B cell (primary cell): Measurements from ENCODE around the gene KCNJ10. TPM values are rescaled to one million over a fixed set of nuclear protein-coding genes. Genes with fewer than 3 reads are reported as not detected.
"Not testable (repeated sequence)": the region's sequence is repeated elsewhere in the genome, so short reads cannot be mapped to it uniquely, and the experiment has no call there.

ENCODE experiments used
- ATAC-seq: fragments of 200-7000 bp; cut with Tn5 transposase; one replicate; pipeline ENCODE4 v1.10.0; 2021; ENCODE audit warnings: low read depth, mild to moderate bottlenecking, moderate number of reproducible peaks, moderate library complexity
- CTCF ChIA-PET: fragments of 350-600 bp; sonication (Branson Sonifier 250); formaldehyde crosslinking; loops from one replicate; lab custom pipeline; 2021; ENCODE audit warnings: antibody characterized with exemption, inconsistent platforms; lab: Charles Lee
- POLR2A ChIA-PET: fragments of 350-600 bp; sonication (Branson Sonifier 250); formaldehyde crosslinking; loops from one replicate; lab custom pipeline; 2021; ENCODE audit warnings: antibody characterized with exemption; lab: Charles Lee
- DNase-seq: peaks from one replicate; pipeline ENCODE4 v3.0.0; 2013
- H2AFZ ChIP-seq: 2 replicates; pipeline ENCODE4 v1.6.1; 2012; ENCODE audit warnings: mild to moderate bottlenecking, low read depth, low read length; ENCODE audit not compliant: insufficient read depth, poor library complexity, severe bottlenecking
- H3K27ac ChIP-seq, 2 donors: 1 replicate in 1 of 2; 2 replicates in 1 of 2; pipeline ENCODE4 v1.5.1; 2012 to 2013; ENCODE audit warnings: low read length in 2 of 2, mild to moderate bottlenecking in 2 of 2, moderate library complexity in 1 of 2
- H3K27me3 ChIP-seq, 4 experiments: fragments of 200-600 bp in 1 of 4; sonication (generic) in 1 of 4; replicated peaks in 1 of 4; 1 replicate in 2 of 4; 2 replicates in 2 of 4; pipeline versions ENCODE4 v1.6.1 to v1.7.0; 2013 to 2016; ENCODE audit warnings: low read length in 3 of 4, mild to moderate bottlenecking in 2 of 4, mixed read lengths in 1 of 4, moderate library complexity in 1 of 4; ENCODE audit not compliant: insufficient read depth in 4 of 4, control insufficient read depth in 3 of 4; ENCODE audit errors: control extremely low read depth in 1 of 4
- H3K36me3 ChIP-seq, 2 experiments: replicated peaks in 1 of 2; 1 replicate in 1 of 2; 2 replicates in 1 of 2; pipeline versions ENCODE4 v1.6.1 to v1.7.1; 2013; ENCODE audit warnings: low read length in 1 of 2; ENCODE audit not compliant: insufficient read depth in 2 of 2, control insufficient read depth in 1 of 2; ENCODE audit errors: control extremely low read depth in 1 of 2, extremely low read depth in 1 of 2
- H3K4me1 ChIP-seq, 2 donors: fragments of 200-600 bp in 1 of 2; sonication (generic) in 1 of 2; 1 replicate in 1 of 2; 2 replicates in 1 of 2; pipeline versions ENCODE4 v1.5.1 to v1.6.1; 2013 to 2017; ENCODE audit warnings: low read length in 2 of 2; ENCODE audit not compliant: control insufficient read depth in 2 of 2, insufficient read depth in 2 of 2
- H3K4me2 ChIP-seq: replicated peaks from 2 replicates; pipeline ENCODE3; 2012; ENCODE audit warnings: mild to moderate bottlenecking, low read depth, low read length; ENCODE audit not compliant: poor library complexity, severe bottlenecking
- H3K4me3 ChIP-seq, 5 experiments: fragments of 200-600 bp in 1 of 5; sonication (generic) in 1 of 5; 1 replicate in 3 of 5; 2 replicates in 2 of 5; pipeline versions ENCODE4 v1.5.1 to v1.7.0; 2011 to 2016; ENCODE audit warnings: low read length in 4 of 5, mild to moderate bottlenecking in 4 of 5, low read depth in 2 of 5, control low read depth in 1 of 5, moderate library complexity in 1 of 5; ENCODE audit not compliant: insufficient read depth in 1 of 5; ENCODE audit errors: control extremely low read depth in 1 of 5, extremely low read depth in 1 of 5
- H3K79me2 ChIP-seq: fragments of 200-600 bp; sonication (generic); one replicate; pipeline ENCODE4 v1.6.0; 2016; ENCODE audit warnings: low read length; ENCODE audit not compliant: control insufficient read depth, insufficient read depth
- H3K9ac ChIP-seq: fragments of 200-600 bp; sonication (generic); 2 replicates; pipeline ENCODE4 v1.6.1; 2017; ENCODE audit warnings: mild to moderate bottlenecking, low read length, moderate library complexity
- H3K9me3 ChIP-seq, 3 donors: one replicate each; pipeline versions ENCODE4 v1.6.1 to v1.7.1; 2013; ENCODE audit warnings: low read length in 2 of 3; ENCODE audit not compliant: control insufficient read depth in 2 of 3, insufficient read depth in 1 of 3; ENCODE audit errors: control extremely low read depth in 1 of 3
- H4K20me1 ChIP-seq: 2 replicates; pipeline ENCODE4 v1.6.0; 2012; ENCODE audit warnings: mild to moderate bottlenecking, low read length; ENCODE audit not compliant: insufficient read depth, control insufficient read depth, poor library complexity, severe bottlenecking
- H3K27ac Mint-ChIP-seq: one replicate; pipeline ENCODE4 v1.8.0; 2021; ENCODE audit warnings: mixed read lengths
- H3K27me3 Mint-ChIP-seq: one replicate; pipeline ENCODE4 v1.8.0; 2021; ENCODE audit warnings: mixed read lengths
- H3K4me1 Mint-ChIP-seq: one replicate; pipeline ENCODE4 v1.8.0; 2021; ENCODE audit warnings: mixed read lengths
- H3K4me3 Mint-ChIP-seq: one replicate; pipeline ENCODE4 v1.8.0; 2021; ENCODE audit warnings: mixed read lengths
- H3K9me3 Mint-ChIP-seq: one replicate; pipeline ENCODE4 v1.8.0; 2022; ENCODE audit warnings: mixed read lengths; ENCODE audit not compliant: insufficient read depth
- CTCF ChIP-seq: fragments of 200-600 bp; IDR thresholded peaks from one replicate; pipeline ENCODE4 v1.8.0; 2022; ENCODE audit warnings: antibody characterized with exemption, mild to moderate bottlenecking
- EZH2 ChIP-seq: IDR thresholded peaks from 2 replicates; pipeline ENCODE4 v1.6.1; 2012; ENCODE audit warnings: borderline replicate concordance, low read depth, mild to moderate bottlenecking, moderate library complexity, low read length; ENCODE audit not compliant: insufficient read depth, poor library complexity, severe bottlenecking
- WGBS: methylation state at CpG from one replicate; pipeline ENCODE4 v1.1.5; 2013; ENCODE audit warnings: missing lambda C conversion rate; ENCODE audit not compliant: insufficient coverage; 5-methylcytosine and 5-hydroxymethylcytosine counted together
- intact Hi-C: fragments of 100-400 bp; cut with micrococcal nuclease; formaldehyde crosslinking; loops from one replicate; pipeline ENCODE4 v1.10.0; 2022
- polyA plus RNA-seq: library from polyadenylated mRNA; depleted of rRNA; stranded (reverse); fragments of >200 nt; gene quantifications from 2 replicates; pipeline ENCODE4 v1.2.3, GENCODE V29; 2012
- total RNA-seq, 2 donors: library from RNA; stranded (reverse); fragments of 120-200 nt in 1 of 2; gene quantifications; 1 replicate in 1 of 2; 2 replicates in 1 of 2; pipeline versions ENCODE4 v1.2.3 to v1.2.4, GENCODE V29; 2013 to 2022

KCNJ10 gene
- total and polyA plus RNA-seq, 2 donors (not counting 1 experiment from before 2014, with no cell fraction given): not detected

GRCh38 chr1:160113407-160113806 is 43.4 kb upstream of the KCNJ10 start:
- TF ChIP-seq CTCF: no peak
- no peak for TF ChIP-seq EZH2
- no peaks in the 10 kb centered on the region for H3K9me3 Mint-ChIP-seq
- Histone ChIP-seq H3K9ac (no peak overlapping the region), H3K27me3 (peaks cover 0 to 21% (median 4%) of the 10 kb centered on the region in 4 experiments), H3K4me2 (no peak overlapping the region), H3K36me3 (no peaks in the 10 kb centered on the region), H4K20me1 (no peaks in the 10 kb centered on the region), H3K4me1 (no peaks in the 10 kb centered on the region), H3K9me3 (no peaks in the 10 kb centered on the region), H2AFZ (no peak overlapping the region), H3K4me3 (no peak overlapping the region), H3K79me2 (no peaks in the 10 kb centered on the region), H3K27ac (no peak overlapping the region)
- peaks cover 25% of the 10 kb centered on the region for H3K27me3 Mint-ChIP-seq
- ChIA-PET CTCF (no interaction called here), POLR2A (no interaction called here)
- intact Hi-C loops: no loop called here
- no peak for DNase-seq
- H3K4me1 Mint-ChIP-seq: peaks cover 2% of the 10 kb centered on the region
- H3K4me3 Mint-ChIP-seq: no peak overlapping the region
- H3K27ac Mint-ChIP-seq: no peak overlapping the region
- no peak for ATAC-seq
- whole genome bisulfite sequencing: 90% methylated on average over 6 of the region's 8 CpGs

GRCh38 chr1:160112357-160112756 is 42.4 kb upstream of the KCNJ10 start:
- Histone ChIP-seq H3K27me3 (peaks cover 0 to 20% (median 3%) of the 10 kb centered on the region in 4 experiments), H3K79me2 (no peaks in the 10 kb centered on the region), H3K9me3 (no peaks in the 10 kb centered on the region), H4K20me1 (no peaks in the 10 kb centered on the region), H3K36me3 (no peaks in the 10 kb centered on the region), H3K27ac (no peak overlapping the region), H2AFZ (no peak overlapping the region), H3K4me1 (no peaks in the 10 kb centered on the region), H3K4me3 (no peak overlapping the region), H3K9ac (no peak overlapping the region), H3K4me2 (no peak overlapping the region)
- H3K27ac Mint-ChIP-seq: no peak overlapping the region
- 87% methylated on average over 11 of the region's 12 CpGs for WGBS
- peaks cover 18% of the 10 kb centered on the region for H3K27me3 Mint-ChIP-seq
- ATAC-seq: no peak
- H3K9me3 Mint-ChIP-seq: no peaks in the 10 kb centered on the region
- no peak for DNase-seq
- H3K4me1 Mint-ChIP-seq: peaks cover 2% of the 10 kb centered on the region
- POLR2A ChIA-PET: no interaction called here
- TF ChIP-seq EZH2 (no peak), CTCF (no peak)
- CTCF ChIA-PET: interaction anchor here (1.6 kb wide), 1 partner anchor 140 kb away, joined by 3 read pairs; no protein-coding TSS in a partner anchor
- intact Hi-C loops: no loop called here
- no peak overlapping the region for H3K4me3 Mint-ChIP-seq

- peaks cover 10% of the 10 kb centered on the region for H3K27me3 Mint-ChIP-seq
- H4K20me1 ChIP-seq, POLR2A ChIA-PET, intact Hi-C loops, H3K9me3 Mint-ChIP-seq, H3K9me3 ChIP-seq, H3K27ac ChIP-seq, H3K27ac Mint-ChIP-seq, H2AFZ ChIP-seq, ATAC-seq, H3K79me2 ChIP-seq, DNase-seq, H3K4me1 Mint-ChIP-seq, H3K4me1 ChIP-seq, H3K4me2 ChIP-seq, H3K36me3 ChIP-seq, H3K4me3 Mint-ChIP-seq, H3K9ac ChIP-seq, H3K4me3 ChIP-seq: not testable (repeated sequence)
- CTCF ChIA-PET: interaction anchor here (1.2 to 1.6 kb wide), 2 partner anchors 26 to 141 kb away, joined by 3 to 4 read pairs; no protein-coding TSS in a partner anchor
- H3K27me3 ChIP-seq: peaks cover 0 to 13% (median under 1%) of the 10 kb centered on the region in 4 experiments
- WGBS: 96% methylated on average over 4 of the region's 10 CpGs
Measured at GRCh38 chr1:160111462-160111861, 41.5 kb upstream of the KCNJ10 start.
